GM21526 (cell line): ENCODE results near the gene SCG5.

Experiments
- ATAC-seq: cut with Tn5 transposase; IDR thresholded peaks from one replicate; pipeline ENCODE4 v1.9.1; 2021; ENCODE audit warnings: moderate library complexity; ENCODE audit not compliant: unreplicated experiment, low FRiP score

SCG5 gene

GRCh38 chr15:32688151-32688639, 46.7 kb downstream of the SCG5 start:
- ATAC-seq: no peak

- no peak for ATAC-seq
Observed at GRCh38 chr15:32690941-32691688, 49.6 kb downstream of the SCG5 start.

GRCh38 chr15:32691689-32692038, 50.2 kb downstream of the SCG5 start:
- no peak for ATAC-seq

DNA sequence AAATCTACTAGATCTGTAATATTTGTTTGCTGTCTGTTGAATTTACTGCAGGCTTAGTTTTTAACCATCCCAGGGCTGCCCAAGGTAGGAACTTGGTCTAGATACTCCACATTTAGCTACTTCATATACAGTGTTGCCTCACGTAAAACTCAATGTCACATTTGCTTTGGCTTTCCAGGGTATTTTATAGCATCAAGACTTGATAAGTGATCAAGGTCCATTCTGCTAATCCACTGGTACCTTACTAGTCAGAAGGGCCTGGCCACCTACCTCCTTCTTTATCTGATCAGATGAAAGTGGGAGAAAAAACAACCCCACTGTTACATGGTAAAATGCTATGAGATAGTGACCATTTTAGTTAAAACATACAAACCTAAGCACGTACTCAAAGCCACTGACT, 50.8 kb downstream of the SCG5 start:
- no peak for ATAC-seq

GRCh38 chr15:32694222-32694983, 52.9 kb downstream of the SCG5 start:
- no peak for ATAC-seq

GRCh38 chr15:32698773-32699390, 57.4 kb downstream of the SCG5 start:
- ATAC-seq: no peak

- no peak for ATAC-seq
Observed at GRCh38 chr15:32700501-32701150, 59.1 kb downstream of the SCG5 start.

GRCh38 chr15:32701863-32702262, 60.4 kb downstream of the SCG5 start:
- ATAC-seq: no peak

- no peak for ATAC-seq
Observed at GRCh38 chr15:32704395-32704981, 63.0 kb downstream of the SCG5 start.

- no peak for ATAC-seq
Observed at GRCh38 chr15:32705446-32705845, 63.9 kb downstream of the SCG5 start.

GRCh38 chr15:32706704-32707103, 65.2 kb downstream of the SCG5 start:
- no peak for ATAC-seq

DNA sequence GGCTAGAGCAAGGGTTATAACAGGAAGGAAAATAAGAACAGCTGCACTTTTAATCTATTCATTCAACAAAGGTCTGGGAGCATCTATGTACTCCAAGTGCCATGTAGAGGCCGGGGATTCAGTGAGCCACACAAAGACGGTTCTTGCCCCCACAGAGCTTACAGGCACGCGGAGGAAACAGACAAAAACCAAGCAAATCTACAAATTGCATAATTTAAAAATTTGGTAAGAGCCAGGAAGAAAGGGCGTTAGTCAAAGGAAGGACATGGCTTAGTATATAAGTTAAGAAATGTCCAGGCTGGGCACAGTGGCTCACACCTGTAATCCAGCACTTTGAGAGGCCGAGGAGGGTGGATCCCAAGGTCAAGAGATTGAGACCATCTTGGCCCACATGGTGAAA, 65.9 kb downstream of the SCG5 start:
- no peak for ATAC-seq

GRCh38 chr15:32709295-32710033, 68.0 kb downstream of the SCG5 start:
- ATAC-seq: no peak

DNA sequence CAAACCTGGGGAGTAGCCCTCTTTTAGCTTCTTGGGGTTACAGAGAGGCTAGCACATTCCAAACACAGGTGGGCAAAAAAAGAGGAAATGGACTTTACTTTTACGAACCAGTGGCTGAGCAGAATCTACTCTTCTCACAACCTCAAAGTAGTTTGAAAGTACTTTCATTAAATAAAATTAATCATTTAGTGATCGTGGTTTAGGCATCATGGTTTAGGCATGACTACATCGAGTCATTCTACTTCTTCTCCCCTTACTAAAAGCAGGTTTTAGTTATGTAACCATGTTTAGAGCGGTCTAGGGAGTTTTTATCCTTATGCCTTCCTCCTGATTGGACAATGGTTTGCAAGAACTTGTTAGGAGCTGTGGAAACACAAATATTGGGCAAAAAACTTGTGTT, 73.8 kb downstream of the SCG5 start:
- no peak for ATAC-seq

GRCh38 chr15:32716216-32716914, 74.9 kb downstream of the SCG5 start:
- no peak for ATAC-seq

DNA sequence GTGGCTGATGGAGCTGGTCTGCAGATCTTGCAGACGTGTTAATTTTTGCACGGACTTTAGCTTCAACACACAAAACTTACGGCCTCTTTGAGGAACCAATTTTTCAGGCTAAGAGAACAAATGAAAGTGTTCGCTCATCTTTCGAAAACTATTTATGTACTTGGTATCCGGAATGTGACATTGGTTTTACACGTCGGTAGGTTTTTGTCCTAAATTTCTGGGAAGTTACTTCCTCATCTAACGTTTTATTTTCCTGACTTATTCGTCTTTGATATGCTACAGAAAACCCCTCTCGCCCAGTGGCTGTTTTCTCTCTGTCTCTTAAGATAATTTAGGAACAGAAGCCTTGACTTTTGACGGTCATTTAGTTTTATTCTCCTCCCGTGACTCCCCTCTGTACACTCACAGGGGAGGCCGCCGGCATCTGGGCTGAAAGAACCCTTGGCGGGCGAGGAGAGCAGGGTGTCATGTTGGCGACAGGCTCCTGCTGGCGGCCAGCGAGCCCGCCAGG, 75.5 kb downstream of the SCG5 start:
- ATAC-seq: no peak

DNA sequence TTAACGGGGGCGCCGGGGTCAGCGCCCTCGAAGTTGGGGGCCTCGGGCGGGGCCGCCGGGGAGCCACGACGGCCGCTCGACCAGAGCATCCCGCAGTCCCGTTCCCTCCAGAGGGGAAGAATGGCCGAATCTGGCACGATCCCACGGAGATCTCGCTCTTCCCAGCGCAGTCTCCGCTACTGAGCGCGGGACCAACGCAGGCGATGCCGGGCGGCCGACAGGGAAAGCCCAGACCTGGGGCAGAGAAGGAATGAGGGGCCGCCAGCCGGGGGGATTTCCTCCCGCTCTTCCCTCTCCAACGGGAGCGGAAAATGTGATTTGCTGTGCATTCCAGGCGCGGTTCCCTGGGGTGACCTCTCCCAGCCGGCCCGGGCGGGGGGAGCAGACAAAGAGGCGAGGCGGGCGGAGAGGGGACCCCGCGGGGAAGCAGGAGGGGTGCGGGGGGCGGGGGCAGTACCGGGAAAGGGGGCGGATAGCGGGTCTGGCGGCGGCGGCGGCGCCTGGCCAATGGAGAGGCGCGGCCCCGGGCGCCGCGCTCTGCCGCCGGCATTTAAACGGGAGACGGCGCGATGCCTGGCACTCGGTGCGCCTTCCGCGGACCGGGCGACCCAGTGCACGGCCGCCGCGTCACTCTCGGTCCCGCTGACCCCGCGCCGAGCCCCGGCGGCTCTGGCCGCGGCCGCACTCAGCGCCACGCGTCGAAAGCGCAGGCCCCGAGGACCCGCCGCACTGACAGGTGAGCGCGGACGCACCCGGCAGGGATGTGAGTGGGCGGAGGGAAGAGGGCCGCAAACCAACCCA, 76.1 kb downstream of the SCG5 start, which contains the start of gene GREM1:
Gene GREM1, plus strand, starts transcription at position 579 of the 801 bp plus-strand sequence. CDS start 12,687 bp downstream, outside the sequence.
- ATAC-seq: no peak

DNA sequence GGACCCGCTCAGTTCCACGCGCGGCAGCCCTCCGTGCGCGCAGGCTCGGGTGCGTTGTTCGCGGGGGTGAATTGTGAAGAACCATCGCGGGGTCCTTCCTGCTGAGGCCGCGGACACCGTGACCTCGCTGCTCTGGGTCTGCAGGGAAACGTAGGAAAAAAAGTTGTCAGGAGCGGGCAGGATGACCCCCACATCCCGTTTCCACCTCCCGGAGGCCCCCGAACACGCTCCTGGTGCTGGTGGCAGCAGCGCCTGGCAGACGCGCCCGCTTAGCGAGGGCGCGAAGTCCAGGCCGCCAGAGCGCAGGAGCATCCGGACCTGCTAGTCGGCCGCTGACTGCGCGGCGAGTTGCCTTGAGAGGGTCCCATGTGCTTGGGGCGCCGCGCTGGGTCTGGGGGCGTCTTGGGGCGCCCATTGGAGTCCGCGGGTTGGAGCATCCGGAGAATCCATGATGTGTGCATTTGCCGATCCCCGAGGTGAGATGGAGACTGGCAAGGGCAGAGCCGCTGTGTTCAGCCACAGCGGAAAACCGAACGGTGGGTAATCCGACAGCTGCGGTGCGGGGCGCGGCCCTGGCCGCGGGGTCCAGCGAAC, 76.8 kb downstream of the SCG5 start:
- no peak for ATAC-seq
